ENCODE data around the gene BOK. TPM values are rescaled to one million over a fixed set of nuclear protein-coding genes. Genes with fewer than 3 reads are reported as not detected.

BOK gene
- total RNA-seq, 1 experiment from 2014 or later: 30.2 TPM

DNA sequence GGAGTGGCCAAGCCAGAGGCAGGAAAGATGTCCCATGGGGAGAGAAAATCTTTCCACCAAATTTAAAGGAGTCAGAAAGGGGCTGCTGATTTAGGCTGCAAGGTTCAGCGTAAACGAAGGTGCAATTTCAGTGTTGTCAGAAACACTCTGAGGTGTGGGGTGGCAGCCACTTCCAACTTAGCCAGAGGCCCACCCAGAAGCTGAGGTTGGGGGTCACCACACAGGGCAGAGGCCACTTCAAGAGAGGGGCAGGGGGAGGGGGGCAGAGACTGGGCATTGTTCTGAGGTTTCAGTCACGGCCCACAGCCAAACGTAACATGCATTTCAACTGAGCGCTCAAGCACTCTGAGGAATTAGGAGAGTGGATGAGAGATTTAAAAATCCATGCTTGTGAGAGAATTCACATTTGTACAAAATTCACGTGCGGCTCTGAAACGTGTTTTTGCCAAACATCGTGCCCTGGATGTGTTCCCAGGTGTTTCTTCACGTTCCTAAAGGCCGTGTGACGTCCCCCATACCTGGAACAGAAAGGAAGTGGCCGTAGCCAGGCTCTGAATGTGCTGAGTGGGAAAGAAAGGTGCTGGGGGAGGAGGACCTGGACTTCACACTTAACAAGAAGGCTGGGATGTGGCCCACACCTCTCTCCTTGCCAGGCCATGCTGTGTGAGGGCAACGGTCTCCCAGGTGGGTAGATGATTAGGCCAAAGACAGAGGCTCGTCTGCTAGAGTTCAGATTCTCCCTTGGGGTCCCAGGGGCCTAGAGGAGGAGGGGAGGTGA, 19.5 kb upstream of the BOK start:
- CTCF ChIA-PET: no interaction called here
- H4K20me1 ChIP-seq (ENCODE audit: low read length): no peaks in the 10 kb centered on the region
- no peak for ATAC-seq
- H3K27ac ChIP-seq (ENCODE audit: low read length): no peak overlapping the region
- H3K27me3 ChIP-seq (ENCODE audit: low read length): no peaks in the 10 kb centered on the region
- BruUV-seq (replicated peaks): no TSS peak
- no peak overlapping the region for H3K9ac ChIP-seq (ENCODE audit: low read length)
- no peaks in the 10 kb centered on the region for H3F3A ChIP-seq (ENCODE audit: low read length, unreplicated experiment)
- H3K79me2 ChIP-seq (ENCODE audit: low read length): no peaks in the 10 kb centered on the region
- no peaks in the 10 kb centered on the region for H3K4me1 ChIP-seq (ENCODE audit: insufficient read depth, low read length)
- TF ChIP-seq EZH2phosphoT487 (IDR thresholded peaks at IDR 0.05; ENCODE audit: borderline replicate concordance, low read length) (no peak), EZH2 (IDR thresholded peaks at IDR 0.05; ENCODE audit: low read length, unreplicated experiment) (no peak)
- TF ChIP-seq, protein P1, sequence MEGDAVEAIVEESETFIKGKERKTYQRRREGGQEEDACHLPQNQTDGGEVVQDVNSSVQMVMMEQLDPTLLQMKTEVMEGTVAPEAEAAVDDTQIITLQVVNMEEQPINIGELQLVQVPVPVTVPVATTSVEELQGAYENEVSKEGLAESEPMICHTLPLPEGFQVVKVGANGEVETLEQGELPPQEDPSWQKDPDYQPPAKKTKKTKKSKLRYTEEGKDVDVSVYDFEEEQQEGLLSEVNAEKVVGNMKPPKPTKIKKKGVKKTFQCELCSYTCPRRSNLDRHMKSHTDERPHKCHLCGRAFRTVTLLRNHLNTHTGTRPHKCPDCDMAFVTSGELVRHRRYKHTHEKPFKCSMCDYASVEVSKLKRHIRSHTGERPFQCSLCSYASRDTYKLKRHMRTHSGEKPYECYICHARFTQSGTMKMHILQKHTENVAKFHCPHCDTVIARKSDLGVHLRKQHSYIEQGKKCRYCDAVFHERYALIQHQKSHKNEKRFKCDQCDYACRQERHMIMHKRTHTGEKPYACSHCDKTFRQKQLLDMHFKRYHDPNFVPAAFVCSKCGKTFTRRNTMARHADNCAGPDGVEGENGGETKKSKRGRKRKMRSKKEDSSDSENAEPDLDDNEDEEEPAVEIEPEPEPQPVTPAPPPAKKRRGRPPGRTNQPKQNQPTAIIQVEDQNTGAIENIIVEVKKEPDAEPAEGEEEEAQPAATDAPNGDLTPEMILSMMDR (conservative IDR thresholded peaks at IDR 0.05; ENCODE audit: low read depth, low read length): no peak
- H3K36me3 ChIP-seq (ENCODE audit: low read depth, low read length): no peaks in the 10 kb centered on the region
- DNase-seq: no peak
- POLR2A ChIA-PET (ENCODE audit: unreplicated experiment): no interaction called here
- no peaks in the 10 kb centered on the region for H3K9me3 ChIP-seq (ENCODE audit: low read length)
- H3K4me3 ChIP-seq (ENCODE audit: low read length): no peak overlapping the region
- no peak overlapping the region for H3K4me2 ChIP-seq (ENCODE audit: low read length)
- no peaks in the 10 kb centered on the region for H3K9me2 ChIP-seq (replicated peaks; ENCODE audit: low read length)
- intact Hi-C loops (cut with micrococcal nuclease): no loop called here
- H2AFZ ChIP-seq (ENCODE audit: low read length): no peak overlapping the region

DNA sequence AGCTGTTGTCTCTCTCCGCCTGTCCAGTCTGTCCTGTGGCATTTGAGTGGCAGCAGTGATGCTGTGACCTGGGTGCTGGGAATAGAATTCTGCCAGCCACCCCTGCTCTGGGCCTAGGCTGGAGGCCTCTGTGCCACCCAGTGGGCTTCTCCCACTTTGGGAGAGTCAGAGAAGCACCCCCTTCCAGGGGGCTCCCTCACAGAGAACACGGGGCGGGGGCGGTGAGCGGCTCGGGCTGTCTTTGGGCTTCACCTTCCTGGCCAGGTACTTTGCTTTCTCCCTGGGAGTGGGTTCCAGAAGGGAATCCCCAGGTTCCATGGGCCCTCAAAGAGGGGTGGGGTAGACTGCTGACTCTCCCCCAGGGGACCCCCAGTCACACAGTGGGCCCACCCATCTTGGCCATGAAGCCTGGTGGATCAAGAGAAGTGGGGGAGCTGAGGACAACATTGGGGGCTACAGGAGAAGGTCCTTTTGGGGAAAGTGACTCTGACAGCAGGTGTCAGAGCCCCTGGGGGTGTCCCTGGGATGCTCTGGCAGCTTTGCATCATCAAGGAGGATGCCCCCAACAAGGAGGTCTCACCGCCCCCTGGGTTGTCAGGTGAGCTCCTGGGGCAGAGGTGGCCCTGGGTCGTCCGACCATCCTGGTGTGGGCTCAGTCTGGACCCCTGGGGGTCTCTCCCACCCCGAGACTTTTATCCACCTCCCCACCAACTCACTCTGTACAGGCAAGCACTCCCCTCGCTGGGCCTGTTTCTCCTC, 18.8 kb upstream of the BOK start:
- no peak overlapping the region for H3K9ac ChIP-seq (ENCODE audit: low read length)
- H3K27me3 ChIP-seq (ENCODE audit: low read length): no peaks in the 10 kb centered on the region
- no peak overlapping the region for H3K4me3 ChIP-seq (ENCODE audit: low read length)
- H3K79me2 ChIP-seq (ENCODE audit: low read length): no peaks in the 10 kb centered on the region
- no peak overlapping the region for H3K27ac ChIP-seq (ENCODE audit: low read length)
- BruUV-seq (replicated peaks): no TSS peak
- ATAC-seq (no peak), DNase-seq (no peak)
- no peak overlapping the region for H2AFZ ChIP-seq (ENCODE audit: low read length)
- H3K4me2 ChIP-seq (ENCODE audit: low read length): no peak overlapping the region
- H3K4me1 ChIP-seq (ENCODE audit: insufficient read depth, low read length): no peaks in the 10 kb centered on the region
- ChIA-PET CTCF (no interaction called here), POLR2A (ENCODE audit: unreplicated experiment) (no interaction called here)
- H4K20me1 ChIP-seq (ENCODE audit: low read length): no peaks in the 10 kb centered on the region
- no peaks in the 10 kb centered on the region for H3F3A ChIP-seq (ENCODE audit: low read length, unreplicated experiment)
- no peaks in the 10 kb centered on the region for H3K9me3 ChIP-seq (ENCODE audit: low read length)
- no peaks in the 10 kb centered on the region for H3K9me2 ChIP-seq (replicated peaks; ENCODE audit: low read length)
- intact Hi-C loops (cut with micrococcal nuclease): no loop called here
- H3K36me3 ChIP-seq (ENCODE audit: low read depth, low read length): no peaks in the 10 kb centered on the region
- TF ChIP-seq, protein P1 (conservative IDR thresholded peaks at IDR 0.05; ENCODE audit: low read depth, low read length): no peak
- no peak for TF ChIP-seq EZH2 (IDR thresholded peaks at IDR 0.05; ENCODE audit: low read length, unreplicated experiment)
- no peak for TF ChIP-seq EZH2phosphoT487 (IDR thresholded peaks at IDR 0.05; ENCODE audit: borderline replicate concordance, low read length)

DNA sequence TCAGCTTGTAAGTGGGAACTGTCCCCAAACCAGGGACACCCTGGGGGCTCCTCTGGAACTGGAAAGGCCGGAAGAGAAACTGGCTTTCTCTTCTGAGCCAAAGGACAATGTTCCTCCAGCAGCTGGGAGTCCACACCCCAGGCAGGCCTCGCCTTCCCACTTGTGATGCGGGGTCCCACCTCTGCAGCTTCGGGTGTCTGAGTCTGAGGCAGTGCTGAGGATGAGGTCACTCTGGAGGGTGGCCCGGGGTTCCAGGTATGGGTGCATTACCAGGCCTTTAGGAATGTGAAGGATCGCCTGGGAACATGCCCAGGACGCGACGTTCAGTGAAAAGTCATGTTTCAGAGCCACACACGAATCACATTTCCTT, 18.2 kb upstream of the BOK start:
- BruUV-seq (replicated peaks): no TSS peak
- CTCF ChIA-PET: no interaction called here
- no peaks in the 10 kb centered on the region for H3K4me1 ChIP-seq (ENCODE audit: insufficient read depth, low read length)

More for the DNA sequence above, 18.2 kb upstream of the BOK start:
- no peaks in the 10 kb centered on the region for H3K36me3 ChIP-seq (ENCODE audit: low read depth, low read length)
- H3K9ac ChIP-seq (ENCODE audit: low read length): no peak overlapping the region
- no peak for ATAC-seq
- H3K79me2 ChIP-seq (ENCODE audit: low read length): no peaks in the 10 kb centered on the region
- intact Hi-C loops (cut with micrococcal nuclease): no loop called here
- no peak for DNase-seq
- POLR2A ChIA-PET (ENCODE audit: unreplicated experiment): no interaction called here
- H3F3A ChIP-seq (ENCODE audit: low read length, unreplicated experiment): no peaks in the 10 kb centered on the region
- no peak overlapping the region for H2AFZ ChIP-seq (ENCODE audit: low read length)
- TF ChIP-seq EZH2 (IDR thresholded peaks at IDR 0.05; ENCODE audit: low read length, unreplicated experiment): no peak
- no peaks in the 10 kb centered on the region for H4K20me1 ChIP-seq (ENCODE audit: low read length)
- H3K9me3 ChIP-seq (ENCODE audit: low read length): no peaks in the 10 kb centered on the region
- no peak overlapping the region for H3K4me2 ChIP-seq (ENCODE audit: low read length)
- H3K27me3 ChIP-seq (ENCODE audit: low read length): no peaks in the 10 kb centered on the region
- no peak overlapping the region for H3K27ac ChIP-seq (ENCODE audit: low read length)
- no peaks in the 10 kb centered on the region for H3K9me2 ChIP-seq (replicated peaks; ENCODE audit: low read length)
- H3K4me3 ChIP-seq (ENCODE audit: low read length): no peak overlapping the region

Measured in PC-3 (cell line).